H9 (cell line): ENCODE results near the gene ETFDH. TPM values are rescaled to one million over a fixed set of nuclear protein-coding genes. Genes with fewer than 3 reads are reported as not detected.

Source experiments
- DNase-seq: peaks from one replicate; pipeline ENCODE4 v3.0.0-alpha.2; 2017
- H2AFZ ChIP-seq: one replicate; pipeline ENCODE4 v1.6.1; 2013; ENCODE audit warnings: mild to moderate bottlenecking, low read length, control low read depth, moderate library complexity
- H2AK5ac ChIP-seq: 2 replicates; pipeline ENCODE4 v1.6.1; 2013; ENCODE audit warnings: low read length, control low read depth, mixed read lengths; ENCODE audit not compliant: insufficient read length
- H2BK120ac ChIP-seq: one replicate; pipeline ENCODE4 v1.6.1; 2013; ENCODE audit warnings: low read depth, mild to moderate bottlenecking, low read length, control low read depth, inconsistent platforms; ENCODE audit not compliant: poor library complexity, severe bottlenecking
- H2BK12ac ChIP-seq: 2 replicates; pipeline ENCODE4 v1.6.1; 2013; ENCODE audit warnings: low read length, control low read depth, mixed read lengths, low read depth; ENCODE audit not compliant: insufficient read length
- H2BK15ac ChIP-seq: 2 replicates; pipeline ENCODE4 v1.6.1; 2013; ENCODE audit warnings: low read depth, low read length, control low read depth
- H2BK20ac ChIP-seq: one replicate; pipeline ENCODE4 v1.6.1; 2013; ENCODE audit warnings: low read depth, mild to moderate bottlenecking, low read length, control low read depth, inconsistent platforms; ENCODE audit not compliant: poor library complexity, severe bottlenecking
- H2BK5ac ChIP-seq: 2 replicates; pipeline ENCODE4 v1.6.1; 2013; ENCODE audit warnings: low read length, control low read depth, mixed read lengths; ENCODE audit not compliant: insufficient read length
- H3K14ac ChIP-seq: 2 replicates; pipeline ENCODE4 v1.6.1; 2013; ENCODE audit warnings: low read length, control low read depth; ENCODE audit not compliant: insufficient read depth
- H3K18ac ChIP-seq: 2 replicates; pipeline ENCODE4 v1.6.1; 2013; ENCODE audit warnings: low read depth, mild to moderate bottlenecking, mixed read lengths, low read length, control low read depth; ENCODE audit not compliant: insufficient read length
- H3K23ac ChIP-seq: 2 replicates; pipeline ENCODE4 v1.6.1; 2013; ENCODE audit warnings: low read length, control low read depth, mixed read lengths, low read depth; ENCODE audit not compliant: insufficient read length
- H3K23me2 ChIP-seq: 2 replicates; pipeline ENCODE4 v1.6.1; 2013; ENCODE audit warnings: low read depth, mild to moderate bottlenecking, mixed read lengths, low read length, control low read depth; ENCODE audit not compliant: insufficient read length, poor library complexity, severe bottlenecking
- H3K27ac ChIP-seq: 2 replicates; pipeline ENCODE4 v1.5.1; 2013; ENCODE audit warnings: low read length, control low read depth, mixed read lengths, low read depth; ENCODE audit not compliant: insufficient read length
- H3K27me3 ChIP-seq: 2 replicates; pipeline ENCODE4 v1.6.1; 2013; ENCODE audit warnings: low read length, control low read depth, inconsistent platforms; ENCODE audit not compliant: insufficient read depth
- H3K4ac ChIP-seq: 2 replicates; pipeline ENCODE4 v1.6.1; 2013; ENCODE audit warnings: low read depth, mild to moderate bottlenecking, control low read depth, inconsistent platforms, low read length, moderate library complexity
- H3K4me1 ChIP-seq: 2 replicates; pipeline ENCODE4 v1.6.1; 2013; ENCODE audit warnings: low read length, control low read depth, inconsistent platforms; ENCODE audit not compliant: insufficient read depth
- H3K4me2 ChIP-seq: 2 replicates; pipeline ENCODE4 v1.6.1; 2013; ENCODE audit warnings: low read length, control low read depth, mixed read lengths; ENCODE audit not compliant: insufficient read length, insufficient read depth
- H3K56ac ChIP-seq: 2 replicates; pipeline ENCODE4 v1.6.1; 2013; ENCODE audit warnings: low read depth, mild to moderate bottlenecking, mixed read lengths, low read length, control low read depth; ENCODE audit not compliant: insufficient read length
- H3K79me1 ChIP-seq: 2 replicates; pipeline ENCODE4 v1.6.1; 2013; ENCODE audit warnings: low read depth, mild to moderate bottlenecking, moderate library complexity, low read length, control low read depth, inconsistent platforms; ENCODE audit not compliant: insufficient read depth, poor library complexity, severe bottlenecking
- H3K79me2 ChIP-seq: 2 replicates; pipeline ENCODE4 v1.6.1; 2013; ENCODE audit warnings: low read length, control low read depth, inconsistent platforms; ENCODE audit not compliant: insufficient read depth
- H3K9ac ChIP-seq: 2 replicates; pipeline ENCODE4 v1.6.1; 2013; ENCODE audit warnings: low read length, control low read depth, mixed read lengths; ENCODE audit not compliant: insufficient read length; ENCODE audit errors: extremely low read depth
- H3K9me3 ChIP-seq: one replicate; pipeline ENCODE4 v1.6.1; 2013; ENCODE audit warnings: low read depth, low read length, inconsistent platforms; ENCODE audit not compliant: control insufficient read depth
- H3T11ph ChIP-seq: one replicate; pipeline ENCODE4 v1.6.1; 2013; ENCODE audit warnings: mild to moderate bottlenecking, low read length, control low read depth, inconsistent platforms
- H4K20me1 ChIP-seq: one replicate; pipeline ENCODE4 v1.6.1; 2013; ENCODE audit not compliant: control insufficient read depth, insufficient read length, insufficient read depth
- H4K5ac ChIP-seq: 2 replicates; pipeline ENCODE4 v1.6.1; 2013; ENCODE audit warnings: low read depth, mild to moderate bottlenecking, mixed read lengths, low read length, control low read depth; ENCODE audit not compliant: insufficient read length
- H4K8ac ChIP-seq: replicated peaks from 2 replicates; pipeline ENCODE4 v1.6.1; 2013; ENCODE audit warnings: low read length, control low read depth, mixed read lengths, low read depth; ENCODE audit not compliant: insufficient read length
- H4K91ac ChIP-seq: 2 replicates; pipeline ENCODE4 v1.6.1; 2013; ENCODE audit warnings: low read depth, mild to moderate bottlenecking, moderate library complexity, mixed read lengths, low read length, control low read depth; ENCODE audit not compliant: insufficient read length
- H3K27ac Mint-ChIP-seq, 3 experiments: 2 replicates in 2 of 3; 3 replicates in 1 of 3; pipeline ENCODE4 v1.8.0; 2020 to 2021; ENCODE audit warnings: mixed read lengths in 3 of 3, mild to moderate bottlenecking in 1 of 3, moderate library complexity in 1 of 3
- H3K27me3 Mint-ChIP-seq: 2 replicates; pipeline ENCODE4 v1.8.0; 2021; ENCODE audit warnings: low read depth, mild to moderate bottlenecking, moderate library complexity, mixed read lengths
- H3K36me3 Mint-ChIP-seq, 3 experiments: 2 replicates in 2 of 3; 3 replicates in 1 of 3; pipeline ENCODE4 v1.8.0; 2020 to 2021; ENCODE audit warnings: low read depth in 3 of 3, mixed read lengths in 3 of 3; ENCODE audit not compliant: insufficient read depth in 1 of 3
- H3K4me1 Mint-ChIP-seq, 2 experiments: 2 replicates each; pipeline ENCODE4 v1.8.0; 2020; ENCODE audit warnings: mixed read lengths in 2 of 2
- H3K4me3 Mint-ChIP-seq, 2 experiments: 2 replicates in 1 of 2; 3 replicates in 1 of 2; pipeline ENCODE4 v1.8.0; 2020 to 2021; ENCODE audit warnings: mild to moderate bottlenecking in 2 of 2, mixed read lengths in 2 of 2, moderate library complexity in 1 of 2
- H3K9me3 Mint-ChIP-seq, 2 experiments: 2 replicates in 1 of 2; 3 replicates in 1 of 2; pipeline ENCODE4 v1.8.0; 2020; ENCODE audit warnings: mild to moderate bottlenecking in 2 of 2, mixed read lengths in 2 of 2, moderate library complexity in 1 of 2
- CTCF ChIP-seq: fragments of 200-600 bp; sonication (generic); conservative IDR thresholded peaks from 3 replicates; pipeline ENCODE4 v1.8.0; 2021; ENCODE audit warnings: antibody characterized with exemption, mild to moderate bottlenecking
- whole genome bisulfite sequencing: extraction: QIAGEN DNeasy Blood & Tissue Kit; methylation state at CpG from one replicate; pipeline ENCODE4 v1.1.7; 2013; ENCODE audit warnings: missing lambda C conversion rate, low lambda C conversion rate, mixed read lengths; ENCODE audit not compliant: insufficient read length; ENCODE audit errors: extremely low coverage; 5-methylcytosine and 5-hydroxymethylcytosine counted together
- total RNA-seq: library from RNA; stranded (reverse); gene quantifications from 2 replicates; pipeline ENCODE4 v1.2.1, GENCODE V29; 2021

ETFDH gene
- total RNA-seq, 1 experiment from 2014 or later: 12.8 TPM

DNA sequence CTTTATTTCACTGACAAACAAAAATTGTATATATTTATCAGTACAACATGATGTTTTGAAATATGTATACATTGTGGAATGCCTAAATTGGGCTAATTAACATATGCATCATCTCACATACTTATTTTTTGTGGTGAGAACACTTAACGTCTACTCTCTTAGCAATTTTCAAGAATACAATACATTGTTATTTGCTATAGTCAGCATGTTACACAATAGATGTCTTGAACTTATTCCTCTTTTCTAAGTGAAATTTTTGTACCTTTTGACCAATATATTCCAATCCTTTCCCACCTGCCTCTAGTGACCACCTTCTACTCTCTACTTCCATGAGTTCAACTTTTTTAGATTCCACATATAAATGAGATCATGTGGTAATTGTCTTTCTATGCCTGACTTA lies 35.5 kb upstream of the ETFDH start:
- Histone ChIP-seq H3K4me2 (no peak overlapping the region), H3K27ac (no peak overlapping the region), H3K4ac (no peak overlapping the region), H3K23me2 (no peaks in the 10 kb centered on the region), H3K27me3 (no peaks in the 10 kb centered on the region), H2BK20ac (no peak overlapping the region), H2BK15ac (no peak overlapping the region), H4K8ac (no peak overlapping the region), H3K79me2 (no peaks in the 10 kb centered on the region), H3K9ac (no peak overlapping the region), H3K79me1 (no peaks in the 10 kb centered on the region), H3K14ac (no peak overlapping the region), H2AFZ (no peak overlapping the region), H3K4me1 (no peaks in the 10 kb centered on the region), H3K23ac (no peak overlapping the region), H2BK12ac (no peak overlapping the region), H4K5ac (no peak overlapping the region), H3K18ac (no peak overlapping the region), H3T11ph (no peak overlapping the region), H3K56ac (no peak overlapping the region), H2BK5ac (no peak overlapping the region), H3K9me3 (no peaks in the 10 kb centered on the region), H2BK120ac (no peak overlapping the region), H2AK5ac (no peak overlapping the region), H4K20me1 (no peaks in the 10 kb centered on the region), H4K91ac (no peak overlapping the region)
- no peak for TF ChIP-seq CTCF
- Mint-ChIP-seq H3K4me1 (no peaks in the 10 kb centered on the region), H3K4me3 (no peak overlapping the region), H3K9me3 (no peaks in the 10 kb centered on the region), H3K27me3 (no peaks in the 10 kb centered on the region), H3K27ac (no peak overlapping the region), H3K36me3 (no peaks in the 10 kb centered on the region)
- WGBS: no CpG with 5 or more reads among the region's 1 CpG
- no peak for DNase-seq
